GM12878 (cell line): Measurements from ENCODE around the gene CCDC169. TPM values are rescaled to one million over a fixed set of nuclear protein-coding genes. Genes with fewer than 3 reads are reported as not detected.

Experiments used
- ATAC-seq: fragments of 200-7000 bp; cut with Tn5 transposase; 3 replicates; pipeline ENCODE4 v1.9.1; 2020; ENCODE audit warnings: mild to moderate bottlenecking, moderate library complexity
- BruUV-seq: library from RNA; stranded (reverse); fragments of 400-500 nt; replicated peaks from 2 replicates; lab custom pipeline; 2021; lab: Mats Ljungman, UMichigan
- CTCF ChIA-PET: fragments of 300-600 bp; sonication (Branson Sonifier 250); formaldehyde crosslinking; extraction: SDS; loops from one replicate; lab custom pipeline; 2021; ENCODE audit warnings: inconsistent platforms; lab: Yijun Ruan, JAX
- POLR2A ChIA-PET: fragments of 350-600 bp; formaldehyde crosslinking; extraction: SDS; loops from one replicate; lab custom pipeline; 2021; ENCODE audit warnings: inconsistent platforms; lab: Charles Lee
- RAD21 ChIA-PET: fragments of 300-600 bp; sonication (Branson Sonifier 250); formaldehyde crosslinking; loops from one replicate; lab custom pipeline; 2023; ENCODE audit warnings: antibody characterized with exemption; ENCODE audit not compliant: unreplicated experiment; lab: Charles Lee
- SMC1A ChIA-PET: fragments of 300-600 bp; sonication (Branson Sonifier 250); formaldehyde crosslinking; loops from one replicate; lab custom pipeline; 2023; ENCODE audit not compliant: unreplicated experiment, uncharacterized antibody; lab: Charles Lee
- DNase-seq: peaks from one replicate; pipeline ENCODE4 v3.0.0-alpha.2; 2011; ENCODE audit warnings: low read depth, low spot score
- FAIRE-seq: peaks from 3 replicates; lab custom pipeline; 2011; peaks lifted over from hg19 to GRCh38; lab: Jason Lieb, UNC
- H2AFZ ChIP-seq: 2 replicates; pipeline ENCODE4 v1.6.0; 2011; ENCODE audit warnings: low read depth, low read length, control low read depth; ENCODE audit not compliant: control insufficient read depth
- H3K27ac ChIP-seq: 2 replicates; pipeline ENCODE4 v1.5.1; 2011; ENCODE audit warnings: control low read depth; ENCODE audit not compliant: control insufficient read depth, insufficient read depth
- H3K27me3 ChIP-seq, 2 experiments: replicated peaks in 1 of 2; 2 replicates each; pipeline versions ENCODE4 v1.6.0 to v1.6.1; 2011; ENCODE audit warnings: low read length in 1 of 2; ENCODE audit not compliant: control insufficient read depth in 2 of 2, insufficient read depth in 2 of 2
- H3K36me3 ChIP-seq, 2 experiments: 2 replicates each; pipeline ENCODE4 v1.5.1; 2011; ENCODE audit warnings: low read length in 1 of 2; ENCODE audit not compliant: control insufficient read depth in 2 of 2, insufficient read depth in 2 of 2
- H3K4me1 ChIP-seq: 2 replicates; pipeline ENCODE4 v1.6.1; 2011; ENCODE audit warnings: mild to moderate bottlenecking, low read length, moderate library complexity, mixed read lengths; ENCODE audit not compliant: control insufficient read depth, insufficient read depth
- H3K4me2 ChIP-seq: 2 replicates; pipeline ENCODE4 v1.6.0; 2011; ENCODE audit warnings: control low read depth; ENCODE audit not compliant: control insufficient read depth, insufficient read depth
- H3K4me3 ChIP-seq: fragments of 200-600 bp; sonication (generic); 2 replicates; pipeline ENCODE4 v1.5.1; 2016
- H3K79me2 ChIP-seq: 2 replicates; pipeline ENCODE4 v1.6.0; 2011; ENCODE audit warnings: low read length; ENCODE audit not compliant: control insufficient read depth, insufficient read depth
- H3K9ac ChIP-seq: 2 replicates; pipeline ENCODE4 v1.8.0; 2011; ENCODE audit warnings: low read length, control low read depth, mixed read lengths; ENCODE audit not compliant: control insufficient read depth, insufficient read depth
- H3K9me3 ChIP-seq: replicated peaks from 3 replicates; pipeline ENCODE4 v1.5.1; 2011; ENCODE audit warnings: mild to moderate bottlenecking, low read length; ENCODE audit not compliant: control insufficient read depth, insufficient read depth
- H4K20me1 ChIP-seq: 2 replicates; pipeline ENCODE4 v1.6.0; 2011; ENCODE audit not compliant: control insufficient read depth, insufficient read depth
- ELK1 ChIP-seq: IDR thresholded peaks from 2 replicates; pipeline ENCODE4 v1.6.1; 2012; ENCODE audit warnings: low read depth, low read length, improper control_type of control experiment
- NBN ChIP-seq: fragments of 450-650 bp; IDR thresholded peaks from 2 replicates; pipeline ENCODE4 v1.6.1; 2016
- NKRF ChIP-seq: fragments of 450-650 bp; conservative IDR thresholded peaks from 2 replicates; pipeline ENCODE4 v1.6.1; 2017; ENCODE audit warnings: mild to moderate bottlenecking, moderate library complexity
- PAX8 ChIP-seq: fragments of 450-650 bp; IDR thresholded peaks from 2 replicates; pipeline ENCODE4 v1.6.1; 2017; ENCODE audit warnings: mild to moderate bottlenecking, moderate library complexity
- USF2 ChIP-seq: IDR thresholded peaks from 2 replicates; pipeline ENCODE4 v1.6.1; 2011; ENCODE audit warnings: low read depth, low read length, improper control_type of control experiment, borderline replicate concordance
- WRNIP1 ChIP-seq: IDR thresholded peaks from 2 replicates; pipeline ENCODE4 v1.6.1; 2011; ENCODE audit warnings: low read depth, low read length, improper control_type of control experiment, borderline replicate concordance
- WGBS: methylation state at CpG from one replicate; pipeline ENCODE4 v1.1.6; 2016; ENCODE audit warnings: low lambda C conversion rate; ENCODE audit not compliant: insufficient replicate concordance, insufficient coverage; ENCODE audit errors: missing lambda C conversion rate; 5-methylcytosine and 5-hydroxymethylcytosine counted together
- in situ Hi-C: fragments of 300-500 bp; cut with MboI; formaldehyde crosslinking; loops from 9 replicates; pipeline ENCODE4 v1.14.3; 2018; ENCODE audit warnings: mixed read lengths
- intact Hi-C: fragments of 100-400 bp; cut with micrococcal nuclease; formaldehyde crosslinking; loops from one replicate; pipeline ENCODE4 v1.14.2; 2022; ENCODE audit not compliant: unreplicated experiment
- polyA plus RNA-seq, 11 experiments: library from polyadenylated mRNA; depleted of rRNA in 4 of 11; unstranded in 6 of 11; stranded (reverse) in 5 of 11; fragments of >200 nt; fragmentation: Nextera tagmentation in 4 of 11; fragmentation: Illumina TruSeq in 1 of 11; extraction: Ambion mirVana in 4 of 11; extraction: Trizol in 1 of 11; gene quantifications; 1 replicate in 1 of 11; 2 replicates in 10 of 11; pipeline versions ENCODE4 v1.2.1 to v1.2.3, GENCODE V29; 2011 to 2016; ENCODE audit warnings: inconsistent platforms in 2 of 11, missing spikeins in 2 of 11, low read depth in 1 of 11
- total RNA-seq, 4 experiments: library from RNA; depleted of rRNA in 3 of 4; stranded (reverse); fragments of >200 nt in 3 of 4; fragmentation: Illumina TruSeq in 1 of 4; extraction: Trizol in 1 of 4; gene quantifications; 2 replicates each; pipeline versions ENCODE4 v1.2.1 to v1.2.3, GENCODE V29; 2013 to 2021

The CCDC169 gene
- total and polyA plus RNA-seq, 10 of the 15 experiments (the other 5 are each of a cell fraction or from before 2014, with no cell fraction given) = 0.13 to 1.4 (median 0.24) TPM; not detected in 4

- TF ChIP-seq USF2 (no peak), NKRF (no peak)
These were observed 66.4 kb downstream of the CCDC169 start (continued) for GRCh38 chr13:36231236-36231635.

- CTCF ChIA-PET = no interaction called here
These were observed 72.9 kb downstream of the CCDC169 start for GRCh38 chr13:36224730-36225129.

More at GRCh38 chr13:36224730-36225129, 72.9 kb downstream of the CCDC169 start:
- RAD21 ChIA-PET = no interaction called here
- POLR2A ChIA-PET = no interaction called here
- 0% methylated on average over 1 of the region's 1 CpG for WGBS
- ATAC-seq = no peak
- no peak overlapping the region for H3K4me2 ChIP-seq
- H3K9me3 ChIP-seq = no peaks in the 10 kb centered on the region
- no peaks in the 10 kb centered on the region for H3K36me3 ChIP-seq
- no peaks in the 10 kb centered on the region for H4K20me1 ChIP-seq
- intact Hi-C loops = no loop called here
- TF ChIP-seq PAX8 = no peak
- no peak for TF ChIP-seq WRNIP1
- TF ChIP-seq NKRF = no peak
- TF ChIP-seq ELK1 = no peak
- no peak for TF ChIP-seq NBN
- TF ChIP-seq, all 136 proteins: peak for 0
- in situ Hi-C loops = no loop called here
- Histone ChIP-seq H3K27ac (no peak overlapping the region), H3K9ac (no peak overlapping the region), H3K79me2 (no peaks in the 10 kb centered on the region), H3K4me1 (no peaks in the 10 kb centered on the region), H3K27me3 (no peaks in the 10 kb centered on the region), H3K4me3 (no peak overlapping the region), H2AFZ (no peak overlapping the region)
- SMC1A ChIA-PET = no interaction called here
- no peak for DNase-seq
- FAIRE-seq = no peak
- no TSS peak for BruUV-seq
